WI38 (cell line): ENCODE measurements around the gene BICRA.
"Not testable (repeated sequence)": the region's sequence is repeated elsewhere in the genome, so short reads cannot be mapped to it uniquely, and the experiment has no call there.

Experiments
- H3K4me3 ChIP-seq: 2 replicates; pipeline ENCODE4 v1.5.1; 2011; ENCODE audit warnings: low read depth, mild to moderate bottlenecking, control low read depth, low read length
- TF ChIP-seq, protein P1 (sequence below): IDR thresholded peaks from 2 replicates; pipeline ENCODE4 v1.5.1; 2012; ENCODE audit warnings: low read depth, mild to moderate bottlenecking, control low read depth, low read length

The BICRA gene

GRCh38 chr19:47723581-47723940, 114.6 kb downstream of the BICRA start:
- TF ChIP-seq, protein P1, sequence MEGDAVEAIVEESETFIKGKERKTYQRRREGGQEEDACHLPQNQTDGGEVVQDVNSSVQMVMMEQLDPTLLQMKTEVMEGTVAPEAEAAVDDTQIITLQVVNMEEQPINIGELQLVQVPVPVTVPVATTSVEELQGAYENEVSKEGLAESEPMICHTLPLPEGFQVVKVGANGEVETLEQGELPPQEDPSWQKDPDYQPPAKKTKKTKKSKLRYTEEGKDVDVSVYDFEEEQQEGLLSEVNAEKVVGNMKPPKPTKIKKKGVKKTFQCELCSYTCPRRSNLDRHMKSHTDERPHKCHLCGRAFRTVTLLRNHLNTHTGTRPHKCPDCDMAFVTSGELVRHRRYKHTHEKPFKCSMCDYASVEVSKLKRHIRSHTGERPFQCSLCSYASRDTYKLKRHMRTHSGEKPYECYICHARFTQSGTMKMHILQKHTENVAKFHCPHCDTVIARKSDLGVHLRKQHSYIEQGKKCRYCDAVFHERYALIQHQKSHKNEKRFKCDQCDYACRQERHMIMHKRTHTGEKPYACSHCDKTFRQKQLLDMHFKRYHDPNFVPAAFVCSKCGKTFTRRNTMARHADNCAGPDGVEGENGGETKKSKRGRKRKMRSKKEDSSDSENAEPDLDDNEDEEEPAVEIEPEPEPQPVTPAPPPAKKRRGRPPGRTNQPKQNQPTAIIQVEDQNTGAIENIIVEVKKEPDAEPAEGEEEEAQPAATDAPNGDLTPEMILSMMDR = no peak

GRCh38 chr19:47725759-47726401, 116.9 kb downstream of the BICRA start:
- TF ChIP-seq, protein P1 = no peak
- H3K4me3 ChIP-seq = no peak overlapping the region

More at GRCh38 chr19:47723581-47723940, 114.6 kb downstream of the BICRA start:
- H3K4me3 ChIP-seq = no peak overlapping the region

DNA sequence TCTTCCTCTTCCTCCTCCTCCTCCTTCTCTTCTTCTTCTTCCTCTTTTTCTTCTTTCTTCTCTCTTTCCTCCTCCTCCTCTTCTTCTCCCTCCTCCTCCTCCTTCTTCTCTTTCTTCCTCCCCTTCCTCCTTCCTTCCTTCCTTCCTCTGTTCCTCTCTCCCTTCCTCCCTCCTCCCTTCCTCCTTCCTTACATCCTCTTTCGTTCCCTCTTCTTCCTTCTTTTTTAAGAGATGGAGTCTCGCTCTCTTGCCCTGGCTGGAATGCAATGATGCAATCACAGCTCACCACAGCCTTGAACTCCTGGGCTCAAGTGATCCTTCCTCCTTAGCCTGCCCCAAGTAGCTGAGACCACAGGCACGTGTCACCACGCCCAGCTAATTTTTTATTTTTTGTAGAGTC, 117.5 kb downstream of the BICRA start:
- H3K4me3 ChIP-seq = no peak overlapping the region
- TF ChIP-seq, protein P1 = no peak

DNA sequence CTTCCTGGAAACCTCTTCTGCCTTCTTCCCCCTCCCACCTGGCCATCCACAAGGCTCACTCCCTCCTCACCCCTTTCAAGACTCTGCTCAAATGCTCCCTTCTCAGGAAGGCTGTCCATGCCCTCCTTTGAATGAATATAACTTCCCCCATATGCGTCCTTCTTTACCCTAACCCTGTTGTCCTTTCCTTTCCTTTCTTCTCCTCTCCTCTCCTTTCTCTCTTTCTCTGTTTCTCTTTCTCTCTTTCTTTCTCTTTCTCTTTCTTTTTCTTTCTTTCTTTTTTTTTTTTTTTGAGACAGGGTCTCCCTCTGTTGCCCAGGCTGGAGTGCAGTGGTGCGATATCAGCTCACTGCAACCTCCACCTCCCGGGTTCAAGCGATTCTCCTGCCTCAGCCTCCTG, 119.4 kb downstream of the BICRA start:
- H3K4me3 ChIP-seq = not testable (repeated sequence)

- TF ChIP-seq, protein P1 = no peak
- no peak overlapping the region for H3K4me3 ChIP-seq
These were observed 120.5 kb downstream of the BICRA start for GRCh38 chr19:47729468-47729798.

DNA sequence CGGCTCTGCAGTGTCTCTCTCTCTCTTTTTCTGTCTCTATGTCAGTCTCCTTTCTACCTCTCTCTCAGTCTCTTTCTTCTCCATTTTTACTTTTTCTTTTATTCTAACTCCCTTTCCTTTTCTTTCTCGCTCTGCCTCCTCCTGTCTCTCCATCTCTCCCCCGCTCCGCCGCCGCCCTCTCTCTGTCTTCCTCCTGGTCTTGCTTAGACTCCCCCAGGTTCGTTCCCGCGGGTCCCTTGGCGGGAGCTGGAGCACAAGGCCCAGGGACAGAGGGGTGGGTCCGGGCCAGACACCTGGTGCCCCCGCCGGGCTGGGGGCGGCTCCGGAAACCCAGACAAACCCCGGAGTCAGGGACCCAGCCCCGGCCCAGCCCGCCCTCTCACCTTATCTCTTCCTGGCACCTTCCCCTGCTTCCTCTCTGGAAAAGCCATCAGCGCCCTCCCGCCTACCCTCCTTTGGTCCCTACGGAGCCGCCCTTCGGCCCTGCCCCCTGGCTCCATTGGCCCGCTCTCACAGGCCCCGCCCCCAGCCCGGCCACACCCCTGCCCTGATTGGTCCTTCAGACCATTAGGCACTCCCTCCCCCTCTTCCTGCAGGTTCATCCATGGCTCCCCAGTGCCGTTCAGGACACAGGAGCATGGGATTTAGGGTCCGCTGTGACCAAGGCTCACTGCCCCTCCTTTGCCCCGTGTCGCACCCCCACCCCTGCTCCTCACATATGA, 121.0 kb downstream of the BICRA start:
- no peak overlapping the region for H3K4me3 ChIP-seq
- TF ChIP-seq, protein P1 = no peak

DNA sequence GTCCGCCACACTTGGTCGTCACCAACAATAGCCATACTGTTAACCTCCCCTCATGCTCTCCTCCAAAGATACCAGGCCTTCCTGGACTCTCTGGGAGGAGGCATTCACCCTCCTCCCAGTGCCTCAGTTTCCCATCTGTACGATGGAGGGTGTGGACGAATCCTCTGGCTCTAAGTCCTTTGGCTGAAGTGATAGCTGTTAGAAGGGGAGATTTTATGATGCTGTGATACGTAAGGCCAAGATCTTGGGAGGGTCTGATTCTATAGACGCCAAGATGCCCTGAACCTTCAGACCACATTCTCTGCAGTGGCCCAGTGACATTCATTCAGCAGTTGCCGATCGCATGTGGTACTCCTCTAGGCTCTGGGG, 121.6 kb downstream of the BICRA start:
- TF ChIP-seq, protein P1 = no peak
- no peak overlapping the region for H3K4me3 ChIP-seq

DNA sequence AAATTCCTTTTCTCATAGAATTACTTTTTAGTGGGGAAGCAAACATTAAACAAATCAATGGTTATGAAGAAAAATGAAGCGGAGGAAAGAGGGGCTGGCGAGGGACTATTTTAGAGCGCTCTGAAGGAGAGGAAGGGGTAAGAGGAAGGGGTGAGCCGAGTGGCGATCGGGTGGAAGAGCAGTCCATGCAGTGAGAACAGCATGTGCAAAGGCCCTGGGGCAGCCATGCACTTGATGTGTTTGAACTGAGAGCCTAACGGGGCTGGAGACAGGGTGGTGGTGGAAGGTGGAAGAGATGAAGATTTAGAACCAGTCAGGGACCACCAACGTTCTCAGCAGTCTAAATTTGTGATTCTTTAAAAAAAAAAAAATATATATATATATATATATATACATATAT, 122.0 kb downstream of the BICRA start:
- H3K4me3 ChIP-seq = no peak overlapping the region
- TF ChIP-seq, protein P1 = no peak
